Effector memory CD4-positive, alpha-beta T cell (primary cell): ENCODE data around the gene CPD.
A peak's percentile ranks its signal among the peaks of the same experiment; 100 is the strongest.

Experiments
- DNase-seq, 3 donors: peaks; one replicate each; pipeline ENCODE4 v3.0.0-alpha.2; 2020
- H3K27ac ChIP-seq: 2 replicates; pipeline ENCODE4 v1.7.0; 2013; ENCODE audit warnings: mild to moderate bottlenecking, low read length, moderate library complexity; ENCODE audit not compliant: insufficient read depth, poor library complexity, severe bottlenecking
- H3K27me3 ChIP-seq: replicated peaks from 2 replicates; pipeline ENCODE4 v1.7.0; 2013; ENCODE audit warnings: mild to moderate bottlenecking, low read length; ENCODE audit not compliant: insufficient read depth, control insufficient read depth, poor library complexity, severe bottlenecking
- H3K36me3 ChIP-seq: 2 replicates; pipeline ENCODE4 v1.7.0; 2013; ENCODE audit warnings: mild to moderate bottlenecking, low read length, moderate library complexity; ENCODE audit not compliant: control insufficient read depth, insufficient read depth
- H3K4me1 ChIP-seq: 2 replicates; pipeline ENCODE4 v1.7.0; 2013; ENCODE audit warnings: low read length, mild to moderate bottlenecking; ENCODE audit not compliant: control insufficient read depth, insufficient read depth, poor library complexity, severe bottlenecking
- H3K4me3 ChIP-seq: 2 replicates; pipeline ENCODE4 v1.7.0; 2013; ENCODE audit warnings: low read length, low read depth, mild to moderate bottlenecking; ENCODE audit not compliant: insufficient read depth, poor library complexity, severe bottlenecking
- H3K9me3 ChIP-seq: 2 replicates; pipeline ENCODE4 v1.7.0; 2013; ENCODE audit warnings: mild to moderate bottlenecking, low read length, moderate library complexity; ENCODE audit not compliant: control insufficient read depth
- total RNA-seq, 3 donors: gene quantifications; one replicate each; lab custom pipeline; 2026; lab: John Stamatoyannopoulos, UW

Gene CPD
- total RNA-seq: 84.7 to 107 (median 93.5) reads per million in 3 donors

- peak within 1 kb of the TSS; percentile 80 for H3K27ac ChIP-seq
- no peaks in the 10 kb centered on the region for H3K27me3 ChIP-seq
- peak; percentile 92 to 95 (median 94) for DNase-seq
- H3K36me3 ChIP-seq: no peaks in the 10 kb centered on the region
- H3K4me1 ChIP-seq: peaks cover 28% of the 10 kb centered on the region
- peak within 1 kb of the TSS; percentile 90 for H3K4me3 ChIP-seq
- H3K9me3 ChIP-seq: no peaks in the 10 kb centered on the region
These were observed at the start of gene CPD for GRCh38 chr17:30378825-30379302. TSS of gene CPD (plus strand) at chr17:30378927. CDS start at chr17:30378981, 54 bp downstream.

- Histone ChIP-seq H3K4me1 (peaks cover 23% of the 10 kb centered on the region), H3K9me3 (no peaks in the 10 kb centered on the region), H3K27me3 (no peaks in the 10 kb centered on the region), H3K4me3 (no peak overlapping the region), H3K27ac (peak overlapping the region; percentile 61), H3K36me3 (no peaks in the 10 kb centered on the region)
- DNase-seq: peak; percentile 14 to 32 (median 22)
These were observed 46.6 kb upstream of the CPD start for GRCh38 chr17:30332057-30332542.

- no peaks in the 10 kb centered on the region for H3K27me3 ChIP-seq
- no peak for DNase-seq
- H3K9me3 ChIP-seq: no peaks in the 10 kb centered on the region
- H3K4me3 ChIP-seq: no peak within 1 kb of the TSS
- peaks cover 23% of the 10 kb centered on the region for H3K4me1 ChIP-seq
- no peaks in the 10 kb centered on the region for H3K36me3 ChIP-seq
- peak within 1 kb of the TSS; percentile 61 for H3K27ac ChIP-seq
These were observed 45.0 kb upstream of the CPD start, which contains the start of gene TMIGD1 for GRCh38 chr17:30333503-30334360. TSS of gene TMIGD1 (minus strand) at chr17:30334057. CDS start at chr17:30332133, 1,924 bp downstream.

DNA sequence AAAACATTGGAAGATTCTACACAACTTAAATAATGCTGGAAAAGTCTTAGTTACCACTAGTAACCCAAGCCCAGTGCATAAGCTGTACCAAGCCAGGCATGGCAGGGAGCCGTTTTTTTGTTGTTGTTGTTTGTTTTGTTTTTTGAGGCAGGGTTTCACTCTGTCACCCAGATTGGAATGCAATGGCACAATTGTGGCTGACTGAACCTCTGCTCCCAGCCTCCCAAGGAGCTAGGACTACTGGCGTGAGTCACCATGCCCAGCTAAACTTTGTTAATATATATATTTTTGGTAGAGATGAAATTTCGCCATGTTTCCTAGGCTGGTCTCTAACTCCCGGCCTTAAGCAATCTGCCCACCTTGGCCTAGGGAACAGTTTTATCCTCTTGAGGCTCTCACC lies 44.3 kb upstream of the CPD start:
- DNase-seq: no peak
- Histone ChIP-seq H3K9me3 (no peaks in the 10 kb centered on the region), H3K36me3 (no peaks in the 10 kb centered on the region), H3K27me3 (no peaks in the 10 kb centered on the region), H3K27ac (no peak overlapping the region), H3K4me1 (peaks cover 23% of the 10 kb centered on the region), H3K4me3 (no peak overlapping the region)

GRCh38 chr17:30336369-30337171 lies 42.2 kb upstream of the CPD start:
- H3K27me3 ChIP-seq: no peaks in the 10 kb centered on the region
- H3K27ac ChIP-seq: no peak overlapping the region
- no peaks in the 10 kb centered on the region for H3K36me3 ChIP-seq
- H3K4me3 ChIP-seq: no peak overlapping the region
- no peaks in the 10 kb centered on the region for H3K9me3 ChIP-seq
- DNase-seq: peak; percentile 23 to 41 (median 27)
- H3K4me1 ChIP-seq: peaks cover 9% of the 10 kb centered on the region

DNA sequence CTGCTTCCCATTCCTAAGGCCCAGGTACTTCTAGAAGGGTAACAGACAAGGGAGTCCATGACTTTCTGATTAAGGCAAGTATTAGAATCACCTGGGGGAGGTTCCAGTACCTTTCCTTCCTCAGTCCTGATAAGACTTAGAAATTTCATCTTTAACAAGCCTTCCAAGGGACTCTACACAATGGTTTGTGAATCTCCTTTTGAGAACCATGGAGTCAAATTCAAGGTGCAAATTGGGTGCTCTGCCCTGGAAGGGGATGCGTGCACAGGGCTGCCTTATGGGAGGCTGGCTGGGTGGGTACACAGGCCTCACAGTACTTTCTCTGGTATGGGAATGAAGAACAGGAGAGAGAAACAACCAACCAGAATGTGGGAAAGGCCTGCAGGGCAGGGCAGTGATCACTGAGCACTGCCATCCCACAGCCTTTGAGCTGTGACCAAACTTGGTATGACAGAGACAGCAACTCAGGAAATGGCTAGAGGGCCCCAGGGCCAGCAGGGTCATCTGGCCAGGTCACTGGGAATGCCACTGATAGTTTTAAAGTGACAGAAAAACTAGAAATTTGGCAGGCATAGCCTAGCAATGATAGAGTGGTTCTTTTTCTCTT lies 41.2 kb upstream of the CPD start:
- Histone ChIP-seq H3K27ac (no peak overlapping the region), H3K4me1 (peaks cover 5% of the 10 kb centered on the region), H3K27me3 (no peaks in the 10 kb centered on the region), H3K9me3 (no peaks in the 10 kb centered on the region), H3K36me3 (no peaks in the 10 kb centered on the region), H3K4me3 (no peak overlapping the region)
- DNase-seq: no peak

DNA sequence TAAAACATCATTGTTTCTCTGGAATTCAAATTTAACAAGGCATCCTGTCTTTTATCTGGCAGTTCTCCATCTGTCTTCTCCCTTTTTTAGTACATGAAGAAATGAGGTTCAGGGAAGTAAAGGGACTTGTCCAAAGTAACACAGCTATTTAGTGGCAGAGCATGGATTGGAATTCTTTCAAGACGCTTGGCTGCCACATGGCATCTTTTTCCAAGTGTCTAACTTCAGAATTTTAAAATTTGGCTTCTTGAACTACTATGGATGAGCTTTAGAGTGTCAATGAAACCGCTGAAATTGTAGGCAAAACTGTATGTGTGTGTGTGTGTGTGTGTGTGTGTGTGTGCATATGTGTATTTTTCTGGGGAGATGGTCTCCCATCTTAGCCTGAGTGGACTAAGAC lies 39.6 kb upstream of the CPD start:
- DNase-seq: no peak
- Histone ChIP-seq H3K36me3 (no peaks in the 10 kb centered on the region), H3K27ac (no peak overlapping the region), H3K4me1 (peaks cover 5% of the 10 kb centered on the region), H3K4me3 (no peak overlapping the region), H3K9me3 (no peaks in the 10 kb centered on the region), H3K27me3 (no peaks in the 10 kb centered on the region)

GRCh38 chr17:30340801-30341356 lies 37.8 kb upstream of the CPD start:
- H3K27ac ChIP-seq: no peak overlapping the region
- H3K9me3 ChIP-seq: no peaks in the 10 kb centered on the region
- H3K4me3 ChIP-seq: no peak overlapping the region
- peaks cover 5% of the 10 kb centered on the region for H3K4me1 ChIP-seq
- DNase-seq: no peak
- no peaks in the 10 kb centered on the region for H3K27me3 ChIP-seq
- no peaks in the 10 kb centered on the region for H3K36me3 ChIP-seq

DNA sequence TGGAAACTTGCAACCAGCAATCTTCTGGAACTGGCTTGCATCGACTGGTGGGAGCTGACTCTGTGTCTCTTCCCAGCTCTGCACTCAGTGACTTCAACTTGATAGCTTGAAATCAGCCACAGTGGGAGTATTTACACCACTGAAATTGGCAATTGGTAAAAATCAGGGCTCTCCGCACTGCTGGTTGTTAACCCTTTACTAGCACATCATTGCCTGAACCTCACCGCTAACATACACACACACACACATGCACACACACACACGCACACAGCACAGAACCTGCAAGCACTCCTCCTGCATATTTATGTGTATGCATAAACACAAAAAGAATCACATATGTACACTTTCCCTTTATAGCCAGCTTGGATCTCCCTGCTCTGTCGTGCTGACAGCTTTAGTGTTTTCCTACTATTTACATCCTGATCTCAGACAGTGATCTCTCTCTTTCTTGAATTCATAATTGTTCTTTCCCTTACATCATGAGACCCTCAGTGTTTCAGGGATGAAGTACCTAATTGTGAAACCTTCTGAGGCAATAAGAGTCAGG lies 37.0 kb upstream of the CPD start:
- no peaks in the 10 kb centered on the region for H3K36me3 ChIP-seq
- no peak for DNase-seq
- H3K9me3 ChIP-seq: no peaks in the 10 kb centered on the region
- H3K4me3 ChIP-seq: no peak overlapping the region
- no peak overlapping the region for H3K27ac ChIP-seq
- no peaks in the 10 kb centered on the region for H3K27me3 ChIP-seq
- peaks cover 5% of the 10 kb centered on the region for H3K4me1 ChIP-seq
